GM18907 (cell line): ENCODE data around the gene CYP2C9.

Source experiments
- ATAC-seq: cut with Tn5 transposase; IDR thresholded peaks from one replicate; pipeline ENCODE4 v1.9.1; 2021; ENCODE audit warnings: mild to moderate bottlenecking, moderate library complexity; ENCODE audit not compliant: unreplicated experiment

The CYP2C9 gene

GRCh38 chr10:95035332-95036295 is 97.2 kb downstream of the CYP2C9 start:
- no peak for ATAC-seq

- ATAC-seq = no peak
These were observed 100.8 kb downstream of the CYP2C9 start for GRCh38 chr10:95039281-95039680.
